HG03280 (cell line): Measurements from ENCODE around the gene SPATA46.

Source experiments
- ATAC-seq: cut with Tn5 transposase; IDR thresholded peaks from one replicate; pipeline ENCODE4 v1.9.1; 2021; ENCODE audit warnings: mild to moderate bottlenecking, moderate library complexity; ENCODE audit not compliant: unreplicated experiment

Gene SPATA46

DNA sequence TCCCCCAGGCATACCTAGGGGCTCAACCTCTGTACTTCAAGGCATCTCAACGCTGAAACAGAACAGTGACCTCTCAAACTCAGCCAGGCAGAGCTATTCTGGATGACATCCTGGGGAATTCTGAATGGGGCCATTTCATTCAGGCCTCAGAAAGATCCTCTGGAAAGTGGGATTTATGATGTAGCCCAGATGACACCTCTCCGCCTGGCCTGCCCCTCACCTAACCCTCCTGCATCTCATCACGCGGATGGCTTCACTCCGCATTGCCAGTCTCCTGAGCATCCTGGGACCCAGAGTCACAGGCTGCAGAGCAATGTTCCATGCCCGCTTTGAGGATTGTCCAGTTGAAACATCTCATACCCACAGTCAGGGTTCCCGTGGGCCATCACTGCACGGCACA is 1.2 kb downstream of the SPATA46 start:
- ATAC-seq: no peak

- ATAC-seq: no peak
Observed at GRCh38 chr1:162374406-162374805, 2.2 kb downstream of the SPATA46 start.

DNA sequence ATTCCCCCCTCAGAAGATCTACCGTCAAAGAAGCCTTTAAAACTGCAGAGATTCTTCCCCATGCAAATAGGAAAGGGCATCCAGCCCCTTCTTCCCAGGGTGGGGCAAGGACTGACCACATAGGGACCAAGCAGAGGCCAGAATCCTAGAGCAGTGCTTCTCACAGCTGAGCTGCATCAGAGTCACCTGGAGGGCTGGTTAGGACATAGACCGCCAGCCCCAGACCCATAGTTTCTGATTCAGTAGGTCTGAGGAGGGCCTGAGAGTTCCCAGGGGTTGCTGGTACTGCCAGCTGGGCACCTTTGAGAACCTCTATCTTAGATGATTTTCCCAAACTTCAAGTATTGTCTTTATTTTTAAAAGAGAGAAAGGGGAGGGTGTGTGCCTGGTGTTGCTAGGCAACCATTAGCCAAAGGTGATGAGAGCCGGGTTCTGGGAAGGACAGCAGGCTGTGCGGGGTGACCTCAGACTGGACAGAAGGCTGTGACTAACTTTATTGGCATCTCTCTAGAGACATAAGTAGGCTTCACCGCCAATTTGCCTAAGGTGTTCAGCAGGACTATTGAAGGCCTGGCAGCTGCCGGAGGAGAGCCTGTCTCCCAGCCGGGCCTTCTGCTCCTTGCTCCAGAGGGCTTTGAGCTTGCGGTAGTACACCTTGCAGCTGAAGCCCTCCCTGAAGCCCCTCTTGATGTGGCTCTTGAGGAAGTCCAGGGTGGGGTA is 3.0 kb downstream of the SPATA46 start:
- no peak for ATAC-seq

- no peak for ATAC-seq
Observed at GRCh38 chr1:162373072-162373427, 3.6 kb downstream of the SPATA46 start.

- ATAC-seq: no peak
Observed at GRCh38 chr1:162372159-162373071, 4.2 kb downstream of the SPATA46 start.

GRCh38 chr1:162371611-162372010 is 5.0 kb downstream of the SPATA46 start:
- ATAC-seq: no peak

DNA sequence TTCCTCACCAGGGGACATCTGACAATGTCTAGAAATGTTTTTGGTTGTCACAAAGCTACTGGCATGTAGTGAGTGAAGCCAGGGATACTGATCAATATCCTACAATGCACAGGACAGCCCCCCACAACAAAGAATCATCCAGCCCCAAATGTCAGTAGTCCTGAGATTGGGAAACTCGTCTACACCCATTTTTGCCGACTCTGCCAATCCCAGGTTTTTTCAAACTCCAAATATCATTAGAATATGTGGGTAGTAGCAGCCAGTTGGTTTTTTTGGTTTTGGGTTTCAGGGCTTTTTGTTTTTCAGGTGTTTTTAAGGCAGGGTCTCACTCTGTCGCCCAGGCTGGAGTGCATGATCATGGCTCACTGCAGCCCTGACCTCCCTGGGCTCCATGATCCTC is 5.9 kb downstream of the SPATA46 start:
- no peak for ATAC-seq

- no peak for ATAC-seq
Observed at GRCh38 chr1:162370161-162370560, 6.5 kb downstream of the SPATA46 start.

- no peak for ATAC-seq
Observed at GRCh38 chr1:162369571-162369970, 7.1 kb downstream of the SPATA46 start.

DNA sequence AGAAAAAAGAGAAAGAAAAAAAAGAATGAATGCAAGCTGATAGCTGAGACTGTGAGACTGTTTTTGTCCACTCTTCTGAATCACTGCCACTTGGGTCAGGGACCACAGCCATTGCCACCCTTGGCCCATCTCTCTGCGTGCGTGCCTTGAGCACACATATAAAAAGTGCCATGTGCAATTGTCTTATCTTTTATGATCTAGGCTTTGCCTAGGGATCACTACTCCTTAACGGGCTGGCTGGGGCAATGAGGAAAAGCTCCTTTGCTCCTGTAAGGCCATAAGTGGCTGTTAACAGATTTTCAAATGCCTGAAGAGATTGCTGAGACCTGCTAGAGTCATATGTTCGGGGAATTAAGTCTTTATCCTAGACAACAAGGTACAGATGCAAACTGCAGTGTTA is 8.2 kb downstream of the SPATA46 start:
- ATAC-seq: no peak

DNA sequence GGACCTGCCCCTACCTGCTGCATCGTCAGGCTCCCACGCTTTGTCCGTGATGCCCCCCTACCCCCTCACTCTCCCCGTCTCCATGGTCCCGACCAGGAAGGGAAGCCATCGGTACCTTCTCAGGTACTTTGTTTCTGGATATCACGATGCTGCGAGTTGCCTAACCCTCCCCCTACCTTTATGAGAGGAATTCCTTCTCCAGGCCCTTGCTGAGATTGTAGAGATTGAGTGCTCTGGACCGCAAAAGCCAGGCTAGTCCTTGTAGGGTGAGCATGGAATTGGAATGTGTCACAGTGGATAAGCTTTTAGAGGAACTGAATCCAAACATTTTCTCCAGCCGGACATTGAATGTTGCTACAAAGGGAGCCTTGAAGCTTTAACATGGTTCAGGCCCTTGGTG is 8.9 kb downstream of the SPATA46 start:
- ATAC-seq: no peak

DNA sequence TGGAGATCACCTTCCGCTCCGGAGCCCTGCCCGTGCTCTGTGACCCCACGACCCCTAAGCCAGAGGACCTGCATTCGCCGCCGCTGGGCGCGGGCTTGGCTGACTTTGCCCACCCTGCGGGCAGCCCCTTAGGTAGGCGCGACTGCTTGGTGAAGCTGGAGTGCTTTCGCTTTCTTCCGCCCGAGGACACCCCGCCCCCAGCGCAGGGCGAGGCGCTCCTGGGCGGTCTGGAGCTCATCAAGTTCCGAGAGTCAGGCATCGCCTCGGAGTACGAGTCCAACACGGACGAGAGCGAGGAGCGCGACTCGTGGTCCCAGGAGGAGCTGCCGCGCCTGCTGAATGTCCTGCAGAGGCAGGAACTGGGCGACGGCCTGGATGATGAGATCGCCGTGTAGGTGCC is 9.6 kb downstream of the SPATA46 start:
- ATAC-seq: no peak

GRCh38 chr1:162366671-162367070 is 10.0 kb downstream of the SPATA46 start:
- ATAC-seq: no peak

GRCh38 chr1:162366149-162366548 is 10.5 kb downstream of the SPATA46 start:
- ATAC-seq: no peak

DNA sequence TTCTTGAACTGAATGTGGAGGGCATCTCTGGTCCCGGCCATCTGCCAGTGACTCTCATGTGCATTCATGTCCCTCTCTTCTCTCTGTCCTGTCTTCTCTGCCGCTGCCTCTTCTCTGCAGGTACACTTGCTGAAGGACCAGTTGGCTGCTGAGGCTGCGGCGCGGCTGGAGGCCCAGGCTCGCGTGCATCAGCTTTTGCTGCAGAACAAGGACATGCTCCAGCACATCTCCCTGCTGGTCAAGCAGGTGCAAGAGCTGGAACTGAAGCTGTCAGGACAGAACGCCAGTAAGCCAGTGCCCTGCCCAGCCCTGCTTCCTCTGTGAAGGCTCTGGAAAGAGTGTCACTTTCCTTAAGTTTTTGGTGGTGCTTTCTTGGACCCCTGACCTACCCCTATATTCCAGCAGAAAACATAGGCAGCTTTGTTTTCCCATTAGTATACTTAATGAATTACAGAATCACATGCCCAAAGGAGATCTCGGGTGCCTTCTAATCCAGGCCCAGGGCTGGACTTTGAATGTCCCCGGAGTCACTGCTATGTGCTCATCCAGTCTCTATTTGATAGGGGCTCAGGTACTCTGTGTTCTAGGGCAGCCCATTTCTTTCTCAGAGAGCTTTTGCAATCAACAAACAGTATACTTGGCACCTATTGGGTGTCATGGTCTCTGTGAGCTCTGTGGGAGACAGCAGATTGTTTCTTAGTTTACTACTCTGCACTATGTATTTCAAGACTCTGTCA is 11.2 kb downstream of the SPATA46 start:
- no peak for ATAC-seq

DNA sequence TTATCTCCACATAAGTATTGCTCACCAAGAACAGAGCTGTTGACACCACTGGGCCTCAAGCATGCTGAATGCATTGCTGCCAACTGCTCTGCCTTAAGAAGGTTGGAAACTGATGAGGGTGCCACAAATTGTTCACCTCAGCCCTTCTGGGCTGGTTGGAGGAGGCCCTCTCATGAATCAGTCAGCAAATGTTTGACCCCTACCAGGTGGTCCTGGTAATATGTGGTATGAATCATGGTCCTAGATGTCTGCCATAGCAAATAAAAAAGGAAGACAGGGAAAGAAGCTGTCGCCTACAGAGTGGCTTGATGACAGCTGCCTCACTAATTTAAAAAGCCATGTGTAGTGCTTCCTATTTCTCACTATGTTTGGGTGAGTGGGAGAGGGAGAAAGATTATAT is 12.2 kb downstream of the SPATA46 start:
- no peak for ATAC-seq

GRCh38 chr1:162363823-162364222 is 12.8 kb downstream of the SPATA46 start:
- no peak for ATAC-seq

GRCh38 chr1:162361349-162361748 is 15.3 kb downstream of the SPATA46 start:
- ATAC-seq: no peak

DNA sequence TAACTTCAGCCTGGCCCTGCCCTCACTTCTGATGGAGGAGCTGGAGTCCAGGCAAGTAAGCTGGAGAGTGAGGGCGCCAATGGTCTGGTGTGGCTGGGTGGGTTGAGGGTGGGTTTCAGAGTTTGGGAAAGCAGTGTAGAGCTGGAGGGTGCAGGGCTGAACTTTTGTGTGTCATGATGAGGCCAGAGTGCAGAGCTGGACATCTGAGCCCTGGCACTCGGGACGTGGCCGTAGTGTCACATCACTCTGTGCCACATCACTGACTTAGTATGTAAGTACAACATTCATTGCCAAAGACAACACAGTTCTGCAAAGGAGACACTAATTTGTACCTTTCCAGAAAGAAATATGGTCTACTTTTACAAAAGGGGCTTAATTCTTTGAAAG is 15.8 kb downstream of the SPATA46 start:
- ATAC-seq: no peak

DNA sequence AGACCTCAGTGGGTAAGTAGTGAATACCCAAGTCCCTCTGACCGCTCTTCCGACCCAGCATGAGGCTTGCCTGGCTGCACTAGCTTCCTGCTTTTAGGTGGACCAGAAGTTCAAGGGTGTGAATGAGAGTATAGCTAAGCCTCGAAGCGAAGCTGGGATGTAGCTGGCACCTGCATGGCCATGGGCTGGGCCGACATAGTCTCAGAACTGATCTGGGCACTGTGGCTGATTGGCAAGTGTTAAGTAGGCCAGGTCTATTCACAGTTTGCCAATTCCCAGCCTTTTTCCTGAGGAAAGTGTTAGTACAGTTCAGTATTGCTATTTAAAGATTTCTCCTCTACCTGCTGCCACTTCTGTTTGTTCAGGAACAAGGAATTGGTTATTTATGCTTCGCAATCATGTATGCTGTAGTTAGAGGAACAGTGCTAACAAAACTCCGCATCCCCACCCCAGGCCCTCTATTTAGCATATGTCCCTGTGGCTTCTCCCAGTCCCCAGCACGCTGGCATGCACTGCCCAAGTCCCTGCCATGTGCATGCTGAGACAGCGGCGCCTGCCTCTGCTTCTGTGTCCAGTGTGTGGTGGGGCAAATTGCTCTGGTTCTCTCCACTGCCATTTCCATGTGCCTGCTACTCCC is 16.3 kb downstream of the SPATA46 start:
- ATAC-seq: no peak
